GM19239 (cell line): Measurements from ENCODE around the gene PROM1.

ENCODE experiments used
- DNase-seq: peaks from one replicate; pipeline ENCODE4 v3.0.0; 2011; ENCODE audit warnings: low spot score; ENCODE audit not compliant: insufficient read length
- FAIRE-seq: peaks from 2 replicates; lab custom pipeline; 2011; peaks lifted over from hg19 to GRCh38; lab: Jason Lieb, UNC

The PROM1 gene, protein sequence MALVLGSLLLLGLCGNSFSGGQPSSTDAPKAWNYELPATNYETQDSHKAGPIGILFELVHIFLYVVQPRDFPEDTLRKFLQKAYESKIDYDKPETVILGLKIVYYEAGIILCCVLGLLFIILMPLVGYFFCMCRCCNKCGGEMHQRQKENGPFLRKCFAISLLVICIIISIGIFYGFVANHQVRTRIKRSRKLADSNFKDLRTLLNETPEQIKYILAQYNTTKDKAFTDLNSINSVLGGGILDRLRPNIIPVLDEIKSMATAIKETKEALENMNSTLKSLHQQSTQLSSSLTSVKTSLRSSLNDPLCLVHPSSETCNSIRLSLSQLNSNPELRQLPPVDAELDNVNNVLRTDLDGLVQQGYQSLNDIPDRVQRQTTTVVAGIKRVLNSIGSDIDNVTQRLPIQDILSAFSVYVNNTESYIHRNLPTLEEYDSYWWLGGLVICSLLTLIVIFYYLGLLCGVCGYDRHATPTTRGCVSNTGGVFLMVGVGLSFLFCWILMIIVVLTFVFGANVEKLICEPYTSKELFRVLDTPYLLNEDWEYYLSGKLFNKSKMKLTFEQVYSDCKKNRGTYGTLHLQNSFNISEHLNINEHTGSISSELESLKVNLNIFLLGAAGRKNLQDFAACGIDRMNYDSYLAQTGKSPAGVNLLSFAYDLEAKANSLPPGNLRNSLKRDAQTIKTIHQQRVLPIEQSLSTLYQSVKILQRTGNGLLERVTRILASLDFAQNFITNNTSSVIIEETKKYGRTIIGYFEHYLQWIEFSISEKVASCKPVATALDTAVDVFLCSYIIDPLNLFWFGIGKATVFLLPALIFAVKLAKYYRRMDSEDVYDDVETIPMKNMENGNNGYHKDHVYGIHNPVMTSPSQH

DNA sequence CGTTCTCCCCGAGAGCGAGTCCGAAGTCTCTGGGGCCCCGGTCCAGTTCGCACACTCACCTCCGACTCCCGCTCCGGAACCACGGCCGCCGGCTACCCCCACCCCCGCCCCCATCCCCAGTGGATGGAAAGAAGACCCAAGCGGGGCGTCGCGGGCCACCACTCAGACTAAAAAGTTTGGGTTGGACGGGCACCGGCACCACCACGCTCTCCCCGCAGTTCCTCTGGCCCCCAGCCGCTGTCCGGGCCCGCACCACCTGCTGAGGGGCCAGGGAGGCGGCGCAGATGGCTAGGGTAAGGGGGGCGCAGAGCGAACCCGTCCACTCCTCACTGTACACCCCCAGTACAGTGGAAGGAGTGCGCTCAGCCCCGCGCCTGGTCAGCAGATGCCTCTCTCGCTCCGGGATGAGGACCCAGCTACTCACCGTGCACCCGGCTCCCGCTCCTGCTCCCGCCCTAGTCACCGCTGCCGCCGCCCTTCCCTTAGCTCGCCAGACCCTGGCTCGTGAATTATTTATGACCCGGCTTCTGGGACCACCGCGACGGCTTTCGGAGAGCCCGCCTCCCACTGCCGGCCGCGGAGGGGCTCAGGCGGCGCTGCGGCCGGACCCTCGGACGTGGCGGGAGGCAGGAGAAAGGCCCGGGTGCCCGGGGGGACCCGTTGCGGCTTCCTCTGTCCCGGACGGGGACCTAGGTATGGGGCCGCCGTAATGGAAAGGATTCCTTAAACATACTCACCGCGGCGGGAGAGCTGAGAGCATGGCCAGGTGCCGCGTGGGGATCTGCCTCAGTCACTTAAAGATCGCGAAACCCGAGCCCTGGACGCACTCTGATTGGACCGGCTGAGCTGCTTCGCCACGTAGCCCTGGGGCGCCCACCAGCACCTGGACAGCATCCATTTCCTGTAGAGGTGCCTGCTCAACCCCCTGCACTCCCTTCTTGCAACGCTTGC lies at the start of gene PROM1:
Gene PROM1, minus strand, starts transcription at position 783 of the 951 bp plus-strand sequence. CDS start 8,117 bp downstream, outside the sequence.
- DNase-seq: no peak

DNA sequence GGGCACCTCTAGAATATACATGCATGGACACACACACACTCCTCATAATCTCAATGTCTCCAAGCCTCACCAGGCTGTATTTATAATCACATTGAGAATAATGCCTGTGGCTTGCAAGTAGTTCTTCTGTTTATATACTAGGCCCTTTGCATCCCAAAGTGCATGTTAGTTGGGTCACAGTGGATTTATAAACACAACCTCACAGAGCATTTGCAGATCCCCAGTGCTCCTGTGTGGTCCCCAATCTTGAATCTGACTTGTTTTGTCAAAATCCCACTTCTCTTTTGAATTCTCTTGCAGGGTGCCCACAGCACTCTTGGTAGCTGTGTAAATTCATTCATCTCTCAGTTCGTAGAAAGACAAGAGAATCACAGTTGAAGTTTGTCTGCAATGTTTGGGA lies 49.6 kb upstream of the PROM1 start:
- no peak for DNase-seq
- no peak for FAIRE-seq

More for the DNA sequence above, at the start of gene PROM1:
- no peak for FAIRE-seq

DNA sequence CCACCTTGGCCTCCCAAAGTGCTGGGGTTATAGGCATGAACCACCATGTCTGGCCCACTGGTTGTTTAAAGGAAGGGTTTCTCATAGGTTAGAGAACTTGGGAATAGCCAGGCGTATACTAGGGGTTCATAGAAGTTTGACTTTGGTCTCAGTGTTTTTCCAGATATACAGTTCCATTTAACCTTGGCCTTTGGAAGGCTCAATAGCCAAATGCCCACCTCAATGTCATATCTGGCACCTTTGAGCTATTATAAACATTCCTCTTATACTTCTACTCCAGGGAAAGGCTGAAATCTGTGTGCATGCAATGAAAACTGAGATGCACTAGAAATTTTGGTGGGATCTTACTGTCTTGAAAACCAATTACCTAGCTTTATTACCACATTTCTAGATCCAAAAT lies 47.5 kb upstream of the PROM1 start:
- DNase-seq (no peak), FAIRE-seq (no peak)

DNA sequence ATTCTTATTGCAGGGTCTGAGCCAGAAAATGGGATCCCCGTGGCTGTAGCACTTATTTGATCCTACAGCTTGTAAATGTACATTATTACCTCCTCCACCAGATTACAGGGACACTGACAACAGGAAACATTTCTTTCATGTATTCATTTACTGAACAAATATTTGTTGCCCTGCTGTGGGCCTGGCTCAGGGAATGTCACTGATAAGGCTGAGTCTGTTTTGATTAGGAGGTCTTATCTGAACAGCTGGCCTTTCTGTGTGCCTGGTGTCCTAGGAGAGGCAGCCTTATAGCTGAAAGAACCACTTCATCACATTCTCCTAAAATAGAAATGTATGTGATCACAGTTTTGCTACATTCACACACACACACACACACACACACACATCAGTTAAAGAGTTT lies 45.5 kb upstream of the PROM1 start:
- DNase-seq (no peak), FAIRE-seq (no peak)

DNA sequence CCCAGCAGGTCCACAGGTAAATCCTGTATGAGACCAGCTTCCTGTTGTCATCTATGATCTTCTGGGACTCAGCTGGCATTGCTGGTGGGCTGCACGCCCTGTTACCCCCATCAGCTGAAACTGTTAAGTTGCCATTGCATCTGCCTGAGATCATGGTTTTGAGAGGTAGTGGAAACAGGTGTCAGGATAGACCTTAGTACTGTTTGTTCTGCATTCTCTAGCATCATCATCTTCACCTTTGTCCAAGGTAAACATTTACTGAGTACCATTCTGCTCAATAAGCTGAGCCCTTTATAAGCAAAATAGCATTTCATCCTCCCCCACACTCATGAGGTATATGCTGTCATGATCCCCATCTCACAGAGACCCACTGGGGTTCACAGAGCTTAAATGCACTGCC lies 42.9 kb upstream of the PROM1 start:
- FAIRE-seq (no peak), DNase-seq (no peak)

DNA sequence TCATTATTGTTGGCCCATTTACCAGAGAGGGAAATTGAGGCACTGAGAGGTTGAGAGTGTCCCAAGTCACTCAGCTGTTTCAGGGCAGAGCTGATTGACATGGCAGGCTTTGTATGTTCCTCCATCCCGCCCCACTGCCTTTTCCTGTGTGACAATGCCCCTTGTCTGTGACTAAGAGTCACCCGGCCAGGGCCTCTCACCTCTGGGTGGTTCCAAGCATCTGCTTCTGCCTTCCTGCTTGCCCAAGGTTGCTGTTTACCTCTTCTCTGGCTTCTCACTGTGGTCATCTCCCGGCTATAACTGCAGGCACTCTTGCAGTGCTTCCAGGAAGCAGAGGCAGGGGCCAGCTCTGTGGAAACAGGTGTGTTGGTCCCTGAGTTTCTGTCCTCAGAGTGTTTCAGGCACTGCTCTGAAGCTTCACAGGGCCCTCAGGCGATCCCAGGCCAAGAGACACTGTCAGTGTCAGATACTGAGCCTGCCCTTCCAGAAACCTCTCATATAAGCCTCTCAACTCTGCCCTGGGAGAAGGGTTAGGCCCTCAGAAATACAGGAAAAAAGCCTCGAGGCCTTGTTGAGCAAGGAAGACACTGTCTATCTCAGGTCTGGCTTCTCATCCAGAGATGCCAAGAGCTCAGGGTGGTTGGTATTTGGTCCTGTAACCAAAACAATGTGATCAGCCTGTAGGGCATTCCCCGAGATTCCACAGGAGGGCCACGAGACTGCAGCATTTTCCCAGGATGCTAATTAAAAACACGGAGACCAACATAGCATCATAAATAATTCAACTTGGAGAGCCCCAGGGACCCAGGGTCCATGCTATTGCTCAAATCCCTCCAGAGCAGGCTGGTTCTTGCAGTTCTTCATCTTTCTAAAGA lies 42.0 kb upstream of the PROM1 start:
- no peak for DNase-seq
- no peak for FAIRE-seq

DNA sequence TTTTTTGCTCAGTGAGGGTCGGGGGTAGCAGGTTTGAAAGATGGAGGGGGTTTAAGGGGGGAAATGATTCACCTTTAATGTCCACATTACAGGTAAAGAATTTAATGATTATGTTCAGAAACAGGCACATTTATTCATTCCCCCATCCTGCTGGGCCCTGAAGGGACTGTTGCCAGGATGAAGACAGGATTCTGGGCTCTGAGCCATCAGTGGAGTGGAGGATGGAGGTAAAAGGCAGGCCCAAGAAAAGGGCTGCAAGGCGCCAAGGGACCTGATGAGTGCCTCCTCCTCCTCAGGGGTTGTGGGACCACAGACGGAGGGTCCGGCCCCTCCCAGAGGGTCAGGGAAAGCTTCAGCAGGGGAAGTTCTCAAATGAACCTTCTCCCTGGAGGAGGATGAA lies 40.4 kb upstream of the PROM1 start:
- DNase-seq (no peak), FAIRE-seq (no peak)

DNA sequence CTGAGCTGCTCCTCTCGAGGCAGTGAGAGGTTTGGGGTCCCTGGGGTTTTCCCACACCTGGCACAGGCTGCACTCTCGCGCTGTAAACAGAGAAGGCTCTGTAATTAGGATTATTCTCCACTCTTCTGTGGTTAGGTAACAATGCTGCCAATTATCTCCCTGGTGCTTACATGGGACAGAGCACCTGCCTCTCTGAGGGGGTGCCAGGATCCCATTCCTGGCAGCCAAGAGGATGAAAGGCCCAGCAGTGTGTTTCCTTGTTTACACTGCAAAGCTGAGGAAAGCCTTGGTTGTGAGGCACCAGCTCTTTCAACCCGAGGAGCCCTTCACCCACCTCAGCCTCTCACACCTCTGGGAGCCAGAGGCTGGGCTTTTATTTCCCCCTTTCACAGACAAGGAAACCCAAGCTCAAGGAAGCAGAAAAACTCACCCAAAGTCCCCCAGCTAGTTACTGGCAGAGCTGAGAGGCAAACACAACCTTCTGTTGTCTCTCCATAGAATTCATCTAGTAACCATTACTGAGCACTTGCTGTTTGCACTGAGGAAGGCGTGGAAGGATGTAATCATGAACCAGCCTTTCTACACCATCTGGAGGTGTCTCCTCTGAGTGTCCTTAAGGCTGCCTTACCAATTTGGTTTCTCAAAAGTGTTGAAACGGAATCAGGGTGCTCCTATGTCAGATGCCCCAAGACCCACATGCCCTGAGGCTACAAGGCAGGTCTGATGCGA lies 39.7 kb upstream of the PROM1 start:
- FAIRE-seq: no peak
- no peak for DNase-seq

DNA sequence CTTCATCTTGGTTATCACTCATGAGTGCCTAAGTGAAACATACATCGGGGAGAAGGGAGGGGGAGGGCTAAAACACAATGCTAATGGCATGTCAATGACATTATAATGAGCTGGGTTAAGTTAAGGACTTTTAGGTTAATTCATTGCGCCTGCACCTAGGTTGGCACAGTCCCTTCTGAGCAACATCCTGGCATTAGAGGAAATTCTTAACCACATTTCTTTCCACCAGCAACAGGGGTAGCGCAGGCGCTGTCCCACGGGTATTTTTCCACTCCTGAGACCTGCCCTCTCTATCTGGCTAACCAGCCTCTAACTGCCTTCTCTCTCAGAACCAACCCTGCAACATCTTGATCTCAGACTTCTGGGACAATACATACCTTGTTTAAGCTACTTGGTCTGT lies 39.0 kb upstream of the PROM1 start:
- no peak for DNase-seq
- no peak for FAIRE-seq

DNA sequence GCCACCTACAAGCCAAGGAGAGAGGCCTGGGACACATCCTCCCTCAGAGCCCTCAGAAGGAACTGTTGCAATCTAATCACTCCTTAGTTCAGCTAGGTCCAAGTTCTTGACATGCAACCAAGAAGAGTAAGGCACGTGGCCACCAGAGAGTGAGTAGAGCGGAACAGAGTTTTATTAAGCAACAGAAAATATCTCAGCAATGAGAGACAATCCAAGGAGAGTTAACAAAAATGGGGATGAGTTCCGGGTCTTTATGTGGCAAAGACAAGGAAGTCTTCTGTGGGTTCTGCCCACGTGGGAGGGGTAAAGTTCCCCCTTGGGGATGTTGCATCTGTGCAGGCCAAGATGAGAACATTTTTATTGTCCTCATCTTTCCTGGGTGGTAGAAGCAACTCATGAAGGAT lies 38.5 kb upstream of the PROM1 start:
- DNase-seq (no peak), FAIRE-seq (no peak)

DNA sequence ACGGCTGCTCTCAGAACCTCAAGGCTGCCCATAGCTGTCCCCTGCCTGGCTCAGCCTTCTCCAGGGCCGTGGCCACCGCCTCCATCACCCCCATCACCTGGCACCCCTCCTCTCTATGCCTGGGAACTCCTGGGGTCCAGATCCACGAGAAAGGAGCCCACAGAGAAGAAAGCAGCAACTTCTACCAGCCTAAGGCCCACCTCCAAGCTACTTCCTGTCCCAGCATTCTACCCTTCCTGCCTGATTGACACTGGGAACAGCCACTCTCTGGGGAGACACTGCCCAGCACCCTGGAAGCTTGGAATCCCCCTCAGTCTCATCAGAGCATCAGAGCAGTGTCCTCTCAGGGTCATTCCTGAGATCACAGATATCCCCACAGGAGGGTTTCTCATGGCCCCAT lies 36.9 kb upstream of the PROM1 start:
- no peak for DNase-seq

DNA sequence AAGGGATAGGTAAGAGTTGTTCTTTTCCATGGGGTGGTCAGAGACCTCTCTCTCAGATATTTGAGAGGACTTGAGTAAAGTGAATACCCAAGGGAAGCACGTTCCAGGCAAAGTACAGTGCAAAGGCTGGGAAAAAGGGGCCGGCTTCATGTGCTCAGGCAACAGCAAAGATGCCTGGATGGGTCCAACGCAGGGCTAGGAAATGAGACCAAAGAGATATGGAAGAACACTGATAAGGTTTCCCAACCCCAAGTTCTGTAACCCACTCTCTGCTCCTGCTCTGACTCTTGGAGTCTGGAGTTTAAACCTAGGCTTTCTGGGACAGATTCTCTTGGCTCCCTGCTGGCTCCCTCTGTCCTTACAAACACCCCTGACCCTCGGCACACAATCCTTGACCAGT lies 36.2 kb upstream of the PROM1 start:
- FAIRE-seq: no peak
- DNase-seq: no peak

More for the DNA sequence above, 36.9 kb upstream of the PROM1 start:
- no peak for FAIRE-seq

DNA sequence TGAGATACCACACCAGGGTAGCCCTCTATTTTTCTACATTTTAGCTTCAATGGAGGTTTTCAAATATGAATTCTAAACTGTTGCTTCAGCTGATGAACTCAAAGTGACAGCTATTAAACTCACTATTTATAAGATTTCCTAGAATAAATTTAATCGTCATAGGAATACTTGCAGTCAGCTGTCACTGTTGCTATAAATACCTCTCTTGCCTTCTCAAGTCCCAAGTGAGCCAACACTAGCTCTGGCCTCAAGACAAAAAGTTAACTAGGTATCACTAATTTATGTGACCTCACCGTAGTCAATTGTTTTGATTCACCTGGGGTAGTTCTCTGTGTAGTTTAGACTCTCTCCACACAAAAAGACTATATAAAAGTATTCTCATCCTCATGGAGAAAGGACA lies 34.3 kb upstream of the PROM1 start:
- DNase-seq: no peak
- no peak for FAIRE-seq

DNA sequence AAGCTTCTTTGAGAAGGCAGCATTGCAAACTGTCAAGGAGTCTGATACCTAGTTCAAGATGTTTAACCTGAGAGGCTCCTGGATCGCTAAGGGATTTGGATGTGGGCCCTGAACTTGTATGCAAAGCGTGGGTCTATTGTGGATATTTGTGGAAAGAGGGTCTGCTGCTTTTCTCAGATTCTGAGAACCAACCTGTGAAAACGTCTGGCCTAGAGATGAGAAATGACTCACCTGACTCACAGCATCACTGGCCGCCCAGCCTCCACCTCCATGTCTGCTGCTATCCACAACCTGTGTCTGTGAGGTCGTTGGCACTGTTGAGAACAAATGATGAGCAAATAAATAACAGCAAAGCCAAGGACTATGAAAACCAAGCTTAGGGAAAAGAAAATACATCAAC lies 33.3 kb upstream of the PROM1 start:
- DNase-seq (no peak), FAIRE-seq (no peak)

DNA sequence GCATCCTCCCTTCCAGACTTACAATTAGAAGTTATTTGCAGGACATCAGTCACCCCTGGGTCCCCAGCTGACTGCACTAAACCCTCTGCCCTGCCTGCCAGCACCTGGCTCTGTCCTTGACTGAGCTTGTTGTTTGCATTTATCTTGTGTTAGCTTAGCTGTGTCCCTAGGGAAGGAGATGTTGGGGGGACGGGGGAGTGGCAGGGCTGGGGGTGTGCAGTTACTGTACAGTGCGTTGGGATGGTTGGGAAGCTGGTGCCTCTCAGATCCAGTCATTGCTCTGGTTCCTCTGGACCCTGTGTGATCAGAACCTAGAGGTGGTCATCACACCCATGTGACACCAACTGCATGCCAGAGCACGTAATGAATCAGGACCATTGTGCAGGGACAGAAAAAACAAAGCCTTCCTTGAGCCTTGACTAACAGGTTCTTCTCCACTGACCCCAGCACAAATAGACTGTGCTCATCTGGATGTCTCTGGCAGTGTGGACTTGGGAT lies 32.7 kb upstream of the PROM1 start:
- DNase-seq (no peak), FAIRE-seq (no peak)

DNA sequence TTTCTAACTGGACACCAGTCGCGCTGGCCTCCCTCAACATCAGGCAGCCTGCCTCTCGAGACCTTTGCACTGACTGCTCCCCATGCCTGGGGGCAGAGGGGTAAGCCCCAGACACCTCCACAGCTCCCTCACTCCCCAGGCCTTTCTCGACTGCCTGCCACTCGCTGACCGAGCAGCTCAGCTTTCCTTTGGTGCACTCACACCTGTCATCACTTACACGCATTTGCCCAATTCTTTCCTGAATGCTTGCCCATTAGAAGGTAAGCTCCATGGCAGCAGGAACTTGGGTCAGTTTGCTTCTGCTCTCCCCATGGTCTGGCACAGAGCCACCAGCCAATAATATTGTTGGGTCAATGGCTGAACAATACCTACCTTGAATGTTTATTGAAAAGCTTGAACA lies 32.2 kb upstream of the PROM1 start:
- DNase-seq (no peak), FAIRE-seq (no peak)

DNA sequence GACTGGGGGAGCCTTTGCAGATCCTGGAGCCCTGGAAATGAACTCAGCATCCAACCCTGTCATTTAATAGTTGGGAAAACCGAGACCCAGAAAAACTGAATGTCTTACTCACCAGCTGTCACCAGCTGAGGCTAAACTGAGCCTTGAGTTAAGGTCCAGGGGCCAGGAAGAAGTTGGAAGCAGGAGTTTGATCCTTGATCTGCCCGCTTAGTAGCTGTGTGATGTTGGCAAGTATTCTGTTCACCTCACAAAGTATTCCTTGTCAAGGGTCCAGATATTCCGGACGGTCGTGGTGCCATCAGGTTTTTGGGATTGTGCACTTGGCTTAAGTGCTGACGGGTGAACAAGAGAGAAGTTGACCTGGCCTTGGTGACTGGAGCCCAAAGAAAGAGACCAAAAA lies 30.7 kb upstream of the PROM1 start:
- no peak for FAIRE-seq
- no peak for DNase-seq

DNA sequence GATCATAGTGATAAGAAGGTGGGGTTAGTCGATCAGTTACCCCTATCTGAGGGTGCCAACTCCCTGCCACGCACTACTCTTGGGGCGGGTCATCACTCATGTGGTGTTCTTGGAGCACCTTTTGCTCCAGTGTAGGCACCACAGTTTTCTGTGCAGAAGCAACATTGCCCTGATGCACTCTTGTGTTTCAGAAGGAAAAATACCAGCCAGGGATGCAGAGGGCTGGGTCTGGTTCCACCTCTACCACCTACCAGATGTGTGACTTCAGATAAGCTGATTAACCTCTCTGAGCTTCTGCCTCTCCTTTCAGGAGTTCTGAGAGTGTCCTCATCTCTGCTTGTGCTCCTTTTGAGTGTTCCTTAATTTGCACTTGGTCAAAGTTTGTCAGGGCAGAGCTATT lies 29.9 kb upstream of the PROM1 start:
- FAIRE-seq: no peak
- no peak for DNase-seq

DNA sequence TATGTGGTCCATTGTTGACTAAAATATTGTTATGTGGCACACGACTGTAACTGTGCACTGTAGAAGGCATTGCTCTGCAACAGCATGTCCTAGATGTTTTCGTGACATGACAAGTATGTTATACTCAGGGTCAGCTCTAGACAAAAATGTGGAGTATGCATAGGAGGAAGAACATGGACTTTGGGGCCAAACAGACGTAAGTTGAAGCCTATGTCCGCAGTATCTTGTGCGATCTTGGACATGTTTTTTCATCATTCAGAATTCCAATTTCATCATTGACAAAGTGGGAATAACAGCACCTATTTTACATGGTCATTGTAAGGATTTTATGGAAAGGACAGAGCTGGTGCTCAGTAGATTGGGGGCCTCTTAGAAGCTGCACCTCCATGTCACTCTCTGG lies 27.7 kb upstream of the PROM1 start:
- no peak for DNase-seq
- FAIRE-seq: no peak
